HG03196 (cell line): ENCODE measurements around the gene PLD1.
A peak's percentile ranks its signal among the peaks of the same experiment; 100 is the strongest.

ENCODE experiments used
- ATAC-seq: cut with Tn5 transposase; IDR thresholded peaks from one replicate; pipeline ENCODE4 v1.9.1; 2021; ENCODE audit not compliant: unreplicated experiment

The PLD1 gene

GRCh38 chr3:171797265-171797679, 13.0 kb downstream of the PLD1 start:
- peak; percentile 73 for ATAC-seq

GRCh38 chr3:171796625-171797264, 13.5 kb downstream of the PLD1 start:
- no peak for ATAC-seq

GRCh38 chr3:171792531-171792930, 17.8 kb downstream of the PLD1 start:
- no peak for ATAC-seq

- no peak for ATAC-seq
Observed at GRCh38 chr3:171791692-171792076, 18.6 kb downstream of the PLD1 start.

- ATAC-seq, result no peak
Observed at GRCh38 chr3:171790898-171791691, 19.2 kb downstream of the PLD1 start.

GRCh38 chr3:171790574-171790897, 19.7 kb downstream of the PLD1 start:
- no peak for ATAC-seq

GRCh38 chr3:171789759-171790505, 20.4 kb downstream of the PLD1 start:
- ATAC-seq, result no peak

- ATAC-seq, result no peak
Observed at GRCh38 chr3:171788546-171789351, 21.5 kb downstream of the PLD1 start.

- ATAC-seq, result no peak
Observed at GRCh38 chr3:171786997-171787396, 23.3 kb downstream of the PLD1 start.

- no peak for ATAC-seq
Observed at GRCh38 chr3:171784937-171785336, 25.3 kb downstream of the PLD1 start.

GRCh38 chr3:171784387-171784786, 25.9 kb downstream of the PLD1 start:
- ATAC-seq, result no peak

GRCh38 chr3:171783626-171784025, 26.7 kb downstream of the PLD1 start:
- no peak for ATAC-seq

GRCh38 chr3:171783086-171783485, 27.2 kb downstream of the PLD1 start:
- ATAC-seq, result no peak

- no peak for ATAC-seq
Observed at GRCh38 chr3:171782617-171783016, 27.7 kb downstream of the PLD1 start.

- ATAC-seq, result no peak
Observed at GRCh38 chr3:171781711-171782127, 28.6 kb downstream of the PLD1 start.

GRCh38 chr3:171778493-171778892, 31.8 kb downstream of the PLD1 start:
- ATAC-seq, result peak; percentile 54

- ATAC-seq, result no peak
Observed at GRCh38 chr3:171777596-171777995, 32.7 kb downstream of the PLD1 start.

- ATAC-seq, result no peak
Observed at GRCh38 chr3:171776839-171777583, 33.3 kb downstream of the PLD1 start.

GRCh38 chr3:171776411-171776810, 33.9 kb downstream of the PLD1 start:
- no peak for ATAC-seq

GRCh38 chr3:171775943-171776342, 34.3 kb downstream of the PLD1 start:
- ATAC-seq, result no peak
